ENCODE results near the gene KRT17.
"Not testable (repeated sequence)": the region's sequence is repeated elsewhere in the genome, so short reads cannot be mapped to it uniquely, and the experiment has no call there.

Gene KRT17

DNA sequence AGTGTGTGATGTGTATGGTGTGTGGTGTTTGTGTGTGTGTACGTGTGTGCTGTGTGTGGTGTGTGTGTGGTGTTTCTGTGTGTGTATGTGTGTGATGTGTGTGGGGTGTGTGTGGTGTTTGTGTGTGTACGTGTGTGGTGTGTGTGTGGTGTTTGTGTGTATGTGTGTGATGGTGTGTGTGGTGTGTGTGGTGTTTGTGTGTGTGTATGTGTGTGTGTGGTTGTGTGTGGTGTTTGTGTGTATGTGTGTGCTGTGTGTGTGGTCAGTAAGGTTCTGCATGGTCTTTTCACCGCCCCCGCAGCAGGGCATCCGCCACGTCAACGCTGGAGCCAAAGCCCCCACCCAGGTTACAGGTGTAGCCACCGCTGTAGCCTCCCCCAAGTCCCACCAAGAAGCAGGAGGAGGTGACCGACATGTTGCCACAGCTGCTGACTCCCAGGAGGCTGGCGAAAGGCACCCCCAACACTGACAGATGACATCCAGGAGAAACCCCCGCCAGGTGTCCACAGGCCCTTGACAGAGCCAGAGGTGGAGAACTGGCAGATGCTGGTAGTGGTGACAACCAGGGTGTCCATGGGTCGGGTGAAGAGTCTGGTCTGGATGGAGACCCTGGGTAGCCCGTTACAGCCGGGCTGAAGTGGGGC lies 9.3 kb upstream of the KRT17 start:
- no peak for FAIRE-seq

DNA sequence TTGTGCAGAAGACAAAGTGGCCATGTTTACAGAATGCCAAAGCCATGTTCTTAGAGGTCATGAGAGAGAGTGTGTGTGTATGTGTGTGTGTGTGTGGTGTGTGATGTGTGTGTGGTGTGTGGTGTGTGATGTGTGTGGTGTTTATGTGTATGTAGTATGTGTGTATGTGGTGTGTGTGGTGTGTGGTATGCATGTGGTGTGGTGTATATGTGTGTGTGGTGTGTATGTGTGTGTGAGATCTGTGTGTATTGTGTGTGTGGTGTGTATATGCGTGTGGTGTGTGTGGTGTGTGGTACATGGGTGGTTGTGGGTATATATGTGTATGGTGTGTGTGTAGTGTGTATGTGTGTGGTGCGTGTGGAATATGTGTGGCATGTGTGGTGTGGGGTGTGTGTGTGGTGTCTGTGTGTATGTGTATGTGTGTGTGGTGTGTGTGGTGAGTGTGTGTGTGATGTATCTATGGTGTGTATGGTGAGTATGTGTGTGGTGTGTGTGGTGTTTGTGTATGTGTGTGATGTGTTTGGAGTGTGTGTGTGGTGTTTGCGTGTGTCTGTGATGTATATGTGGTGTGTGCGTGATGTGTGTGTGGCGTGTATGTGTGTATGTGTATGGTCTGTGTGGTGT lies 8.2 kb upstream of the KRT17 start:
- no peak for FAIRE-seq

DNA sequence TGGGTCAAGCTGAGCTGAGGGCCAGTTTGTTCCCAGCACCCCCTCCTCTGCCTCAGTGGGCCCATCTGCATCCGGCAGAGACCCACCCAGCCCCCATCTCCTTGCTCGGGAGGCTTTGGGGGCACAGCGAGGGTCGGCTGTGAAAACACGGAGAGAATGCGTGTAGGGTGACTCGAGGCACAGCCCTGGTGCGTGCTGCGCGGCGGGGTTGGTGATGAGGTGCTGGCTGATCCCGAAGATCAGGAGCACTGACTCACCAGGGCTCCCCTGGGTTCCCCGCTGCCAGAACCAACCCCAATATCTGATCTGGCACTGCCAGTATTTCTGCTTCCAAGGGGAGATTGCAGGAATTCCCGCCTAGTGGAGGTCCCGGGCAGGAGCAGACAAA lies 7.5 kb upstream of the KRT17 start:
- FAIRE-seq: no peak

DNA sequence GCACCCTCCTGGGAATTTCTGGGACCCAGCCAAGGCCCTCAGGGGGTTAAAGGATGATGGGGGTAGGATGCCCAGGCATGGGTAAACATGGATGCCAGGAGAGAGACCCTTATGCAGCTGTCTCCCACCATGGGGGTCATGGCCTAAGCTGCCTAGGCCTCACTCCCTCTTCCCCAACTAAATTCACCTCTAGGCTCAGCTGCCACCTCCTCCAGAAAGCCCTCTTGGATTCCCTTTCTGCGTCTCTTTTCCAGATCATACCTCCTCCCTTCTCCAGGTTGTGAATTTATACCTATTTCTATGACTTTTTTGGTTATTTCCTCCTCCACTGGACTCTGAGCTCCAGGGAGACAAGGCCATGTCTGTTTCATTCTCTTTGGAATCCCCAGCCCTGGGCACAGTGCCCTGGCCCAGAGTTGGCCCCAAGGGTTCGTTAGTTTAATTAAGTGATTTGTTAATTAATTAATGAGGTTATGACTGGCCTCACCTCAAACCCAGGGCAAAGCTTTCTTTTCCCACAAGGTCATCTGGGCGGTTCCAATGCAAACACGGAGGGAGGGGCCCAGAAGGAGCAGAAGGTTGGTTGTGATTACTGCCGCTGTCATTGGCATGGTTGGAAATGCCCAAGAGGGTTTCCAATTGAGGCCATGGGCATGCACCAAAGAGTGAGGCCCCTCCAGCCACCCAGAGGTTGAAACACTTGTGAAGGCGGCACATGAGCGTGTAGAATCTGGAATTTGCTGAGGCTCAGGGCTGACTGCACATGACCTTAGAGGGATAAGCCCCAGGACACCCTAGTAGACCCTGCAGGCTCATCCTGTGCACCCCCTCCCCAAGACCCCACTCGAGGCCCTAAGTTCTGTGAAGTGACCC lies 6.9 kb upstream of the KRT17 start:
- FAIRE-seq: no peak

- FAIRE-seq: no peak
Measured at GRCh38 chr17:41629826-41630670, 5.7 kb upstream of the KRT17 start.

- FAIRE-seq: no peak
Measured at GRCh38 chr17:41629316-41629715, 4.9 kb upstream of the KRT17 start.

GRCh38 chr17:41628621-41629255 lies 4.4 kb upstream of the KRT17 start:
- FAIRE-seq: not testable (repeated sequence)

GRCh38 chr17:41628073-41628370 lies 3.6 kb upstream of the KRT17 start:
- not testable (repeated sequence) for FAIRE-seq

- no peak for FAIRE-seq
Measured at GRCh38 chr17:41627316-41628072, 3.1 kb upstream of the KRT17 start.

GRCh38 chr17:41626914-41627295 lies 2.5 kb upstream of the KRT17 start:
- FAIRE-seq: not testable (repeated sequence)

DNA sequence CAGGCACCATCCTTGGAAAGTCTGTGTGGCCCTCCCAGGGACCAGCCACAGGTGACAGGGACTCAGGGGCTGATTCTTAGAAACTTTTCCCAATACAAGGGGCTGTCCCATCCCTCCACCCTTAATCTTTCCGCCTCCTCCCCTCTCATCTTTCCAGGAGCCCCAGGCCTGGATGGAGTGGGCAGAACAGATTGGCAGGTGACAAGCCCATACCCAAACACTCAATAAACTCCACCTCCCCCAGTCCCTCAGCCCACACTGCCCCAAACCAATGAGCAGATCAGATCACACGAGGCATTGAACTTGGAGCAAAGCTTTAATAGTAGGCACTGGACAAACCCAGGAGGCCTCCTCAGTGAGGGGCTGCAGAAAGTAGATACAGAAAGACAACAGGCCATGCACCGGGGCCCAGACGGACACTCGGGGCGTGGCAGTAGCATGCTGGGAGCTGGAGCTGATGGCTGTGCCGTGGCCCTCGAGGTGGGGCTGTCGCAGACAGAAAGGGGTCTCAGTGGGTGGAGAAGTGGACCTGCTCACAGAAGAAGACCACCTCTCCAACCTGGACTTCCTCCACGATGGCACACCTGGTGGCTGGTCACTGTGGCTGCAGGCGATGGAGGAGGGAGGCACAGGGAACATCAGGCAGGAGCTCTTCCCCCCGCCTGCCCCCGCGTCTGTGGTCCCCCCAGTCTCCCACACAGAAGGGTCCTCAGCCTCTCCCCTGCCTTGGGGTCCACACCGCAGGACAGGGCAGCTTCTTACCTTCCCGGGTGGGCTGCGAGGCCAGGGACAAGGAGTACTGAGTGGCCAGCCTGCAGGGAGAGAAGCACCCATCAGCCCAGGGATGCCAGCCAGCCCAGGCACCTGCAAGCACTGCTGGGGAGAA lies 1.9 kb upstream of the KRT17 start:
- FAIRE-seq: not testable (repeated sequence)

DNA sequence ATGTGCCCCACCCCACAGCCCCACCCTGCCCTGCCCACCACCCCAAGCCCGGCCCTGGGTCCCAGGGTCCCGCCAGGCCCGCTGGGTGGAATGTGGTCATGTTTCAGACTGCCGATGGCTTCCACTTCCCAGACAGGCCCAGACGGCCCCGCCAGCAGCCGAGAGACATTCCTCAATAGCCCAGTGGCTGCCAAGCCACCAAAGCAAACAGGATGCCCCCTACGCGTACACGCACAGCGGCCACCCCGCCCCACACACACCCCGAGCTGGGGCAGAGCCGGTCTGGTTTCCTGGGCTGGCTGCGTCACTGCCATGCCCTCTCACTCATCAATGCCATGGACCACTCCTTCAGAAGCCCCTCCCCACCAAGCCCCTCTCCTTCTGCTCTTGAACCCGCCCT lies 1.2 kb upstream of the KRT17 start:
- FAIRE-seq: no peak

DNA sequence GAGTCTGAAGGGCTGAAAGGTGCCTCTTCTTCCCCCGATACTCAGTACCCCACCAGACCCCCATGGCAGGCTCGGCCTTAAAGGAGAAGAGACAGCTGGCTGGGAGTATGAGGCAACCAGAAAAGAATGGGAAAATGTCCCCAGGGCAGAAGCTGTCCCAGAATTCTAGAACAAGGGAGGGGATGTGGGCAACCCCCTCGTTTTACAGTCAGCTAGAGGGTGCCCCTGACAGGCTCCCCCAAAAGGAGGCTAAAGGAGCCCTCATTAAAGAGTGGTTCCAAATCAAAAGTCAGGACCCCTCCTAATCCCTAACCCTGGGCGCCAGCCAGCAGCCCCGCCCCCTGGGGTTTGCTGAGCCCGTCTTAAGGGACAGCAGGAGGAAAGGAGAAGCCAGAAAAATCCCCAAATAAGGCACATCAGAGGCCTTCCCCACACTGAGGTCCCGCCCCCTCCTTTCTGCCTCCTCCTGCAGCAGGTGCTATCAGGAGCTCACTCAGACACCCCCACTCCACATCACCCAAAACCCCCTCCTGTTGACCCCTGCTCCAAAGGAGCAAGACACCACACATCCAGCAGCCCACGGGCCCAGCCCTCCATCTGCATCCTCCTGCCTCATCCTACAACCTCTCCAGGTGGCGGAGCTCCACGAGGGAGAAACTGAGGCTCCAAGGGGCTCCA lies 1.1 kb downstream of the KRT17 start:
- FAIRE-seq: not testable (repeated sequence)

DNA sequence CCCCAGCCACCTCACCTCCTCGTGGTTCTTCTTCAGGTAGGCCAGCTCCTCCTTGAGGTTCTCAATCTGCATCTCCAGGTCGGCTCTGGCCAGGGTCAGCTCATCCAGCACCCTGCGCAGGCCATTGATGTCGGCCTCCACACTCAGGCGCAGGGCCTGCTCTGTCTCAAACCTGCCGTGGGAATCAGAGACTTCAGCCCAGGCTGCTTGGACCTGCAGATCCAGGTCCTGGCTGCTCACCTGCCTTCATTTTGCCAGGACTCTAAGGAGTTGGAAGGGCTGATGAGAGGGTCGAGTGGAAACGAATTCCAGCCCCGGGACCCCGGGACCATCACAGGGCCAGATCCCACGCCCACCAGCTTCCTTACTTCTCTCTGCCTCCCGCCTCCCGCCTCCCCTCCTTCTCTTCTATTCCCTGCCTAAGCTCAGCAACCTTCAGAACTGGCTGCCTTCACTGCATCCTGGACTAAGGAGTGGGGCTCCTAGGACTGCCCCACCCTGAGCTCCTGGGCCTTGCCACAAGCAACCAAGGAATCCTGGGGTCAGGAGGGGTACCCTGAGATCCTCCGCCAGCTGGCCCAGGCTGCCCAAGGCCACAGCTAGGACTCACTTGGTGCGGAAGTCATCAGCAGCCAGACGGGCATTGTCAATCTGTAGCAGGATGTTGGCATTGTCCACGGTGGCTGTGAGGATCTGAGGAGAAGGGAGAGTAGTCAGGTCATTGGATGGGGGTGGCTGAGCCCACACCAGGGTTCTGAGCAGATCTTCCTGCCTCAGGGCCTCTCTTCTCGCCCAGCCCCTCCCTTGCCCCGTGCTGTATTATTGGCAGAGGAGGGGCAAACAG lies 1.8 kb downstream of the KRT17 start:
- FAIRE-seq: not testable (repeated sequence)

DNA sequence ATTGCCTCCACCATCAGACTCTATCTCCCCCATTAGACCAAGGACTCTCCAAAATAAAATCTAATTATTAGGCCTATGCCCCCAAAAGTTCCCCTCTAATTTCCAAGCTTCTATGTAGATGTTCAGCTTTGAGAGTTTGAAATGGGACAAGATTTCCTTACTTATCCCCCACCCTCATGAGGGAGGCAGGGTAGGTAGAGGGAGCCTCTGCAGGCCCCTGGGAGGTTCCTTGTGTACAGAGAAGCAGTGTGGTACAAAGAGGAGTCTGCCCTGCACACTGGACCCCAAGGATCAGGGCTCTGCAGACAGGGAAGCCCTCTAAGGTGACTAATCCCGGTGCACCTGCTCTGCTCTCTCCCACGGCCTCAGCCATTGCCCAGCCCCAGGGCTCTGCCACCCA lies 2.5 kb downstream of the KRT17 start:
- no peak for FAIRE-seq

DNA sequence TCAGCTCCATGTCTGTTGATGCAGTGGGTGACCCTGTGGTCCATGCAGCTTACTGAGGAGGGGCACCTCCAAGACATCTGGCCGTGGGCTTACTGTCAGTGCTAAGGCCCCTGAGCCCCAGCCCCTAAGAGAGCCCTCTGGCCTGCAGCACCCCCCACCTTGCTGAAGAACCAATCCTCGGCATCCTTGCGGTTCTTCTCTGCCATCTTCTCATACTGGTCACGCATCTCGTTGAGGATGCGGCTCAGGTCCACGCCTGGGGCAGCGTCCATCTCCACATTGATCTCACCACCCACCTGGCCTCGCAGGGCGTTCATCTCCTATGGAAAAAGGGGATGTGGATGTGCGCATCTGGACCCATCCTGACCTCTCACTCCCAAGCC lies 2.9 kb downstream of the KRT17 start:
- not testable (repeated sequence) for FAIRE-seq

- no peak for FAIRE-seq
Measured at GRCh38 chr17:41620583-41621434, 3.6 kb downstream of the KRT17 start.

DNA sequence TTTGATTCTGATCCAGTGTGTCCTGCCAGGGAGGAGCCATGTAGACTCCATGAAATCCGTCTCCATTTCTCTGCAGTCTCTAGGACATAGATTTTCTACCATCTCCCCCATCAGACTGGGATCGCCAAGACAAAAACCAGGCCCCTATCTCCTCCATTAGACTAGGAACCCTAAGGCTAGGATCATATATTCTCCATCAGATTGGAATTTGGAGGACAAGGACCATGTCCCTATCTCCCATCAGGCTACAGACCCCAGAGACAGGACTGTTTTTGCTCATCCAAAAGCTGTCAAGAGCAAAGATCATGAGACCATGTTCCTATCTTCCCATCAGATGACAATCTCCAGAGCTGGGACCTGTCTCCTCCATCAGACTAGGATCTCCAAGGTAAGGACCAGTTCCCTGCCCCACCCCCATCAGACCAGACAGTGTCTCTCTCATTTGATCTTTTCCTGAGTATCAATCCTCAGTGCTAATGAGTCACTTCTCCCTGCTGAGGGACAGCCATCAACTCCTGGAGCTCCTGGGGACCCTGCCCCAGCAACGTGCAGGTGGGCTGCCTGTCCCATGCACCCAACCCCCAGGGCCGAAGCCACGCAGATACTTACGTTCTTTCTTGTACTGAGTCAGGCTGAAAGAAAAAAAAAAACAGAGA lies 4.3 kb downstream of the KRT17 start:
- FAIRE-seq: not testable (repeated sequence)

Measured in A204.1 (cell line).